Head of caudate nucleus (tissue), 42 donors: ENCODE measurements around the gene ARID5B.
"Not testable (repeated sequence)": the region's sequence is repeated elsewhere in the genome, so short reads cannot be mapped to it uniquely, and the experiment has no call there.

Experiments
- DNase-seq, 42 donors: peaks; one replicate each; pipeline versions ENCODE4 v3.0.0 to v3.0.0-alpha.2; 2020 to 2021; ENCODE audit warnings: mixed read lengths in 7 of 42
- intact Hi-C: fragments of 100-400 bp; cut with DNase I; formaldehyde crosslinking; loops from one replicate; pipeline ENCODE4 v1.15.0; 2022

The ARID5B gene

GRCh38 chr10:62016623-62017490, 115.4 kb downstream of the ARID5B start:
- intact Hi-C loops: no loop called here
- no peak for DNase-seq

GRCh38 chr10:62017491-62017870, 116.0 kb downstream of the ARID5B start:
- intact Hi-C loops: no loop called here
- DNase-seq: no peak

GRCh38 chr10:62018131-62018911, 116.8 kb downstream of the ARID5B start:
- intact Hi-C loops: no loop called here
- no peak for DNase-seq

- DNase-seq: no peak
- intact Hi-C loops: no loop called here
Observed at GRCh38 chr10:62019013-62019684, 117.7 kb downstream of the ARID5B start.

- intact Hi-C loops: no loop called here
Observed at GRCh38 chr10:62019685-62020359, 118.3 kb downstream of the ARID5B start.

GRCh38 chr10:62021128-62021665, 119.7 kb downstream of the ARID5B start:
- intact Hi-C loops: no loop called here
- no peak for DNase-seq

More at GRCh38 chr10:62019685-62020359, 118.3 kb downstream of the ARID5B start:
- no peak for DNase-seq

GRCh38 chr10:62021978-62022802, 120.7 kb downstream of the ARID5B start:
- intact Hi-C loops: no loop called here
- DNase-seq: no peak

- intact Hi-C loops: no loop called here
- no peak for DNase-seq
Observed at GRCh38 chr10:62022830-62023229, 121.3 kb downstream of the ARID5B start.

- DNase-seq: no peak
- intact Hi-C loops: no loop called here
Observed at GRCh38 chr10:62023329-62023728, 121.8 kb downstream of the ARID5B start.

- DNase-seq: no peak
- intact Hi-C loops: no loop called here
Observed at GRCh38 chr10:62024026-62024701, 122.7 kb downstream of the ARID5B start.

GRCh38 chr10:62025134-62025794, 123.8 kb downstream of the ARID5B start:
- intact Hi-C loops: no loop called here
- DNase-seq: no peak

GRCh38 chr10:62025901-62026879, 124.7 kb downstream of the ARID5B start:
- DNase-seq: no peak
- intact Hi-C loops: no loop called here

GRCh38 chr10:62027841-62028501, 126.5 kb downstream of the ARID5B start:
- DNase-seq: no peak
- intact Hi-C loops: no loop called here

GRCh38 chr10:62028502-62028842, 127.0 kb downstream of the ARID5B start:
- DNase-seq, intact Hi-C loops: not testable (repeated sequence)

- no peak for DNase-seq
- intact Hi-C loops: no loop called here
Observed at GRCh38 chr10:62029401-62029800, 127.9 kb downstream of the ARID5B start.
